Keratinocyte (primary cell): ENCODE results near the gene LMCD1. TPM values are rescaled to one million over a fixed set of nuclear protein-coding genes. Genes with fewer than 3 reads are reported as not detected.

Experiments
- DNase-seq: peaks from one replicate; pipeline ENCODE4 v3.0.0-alpha.2; 2011; ENCODE audit warnings: low read depth, missing footprints, low spot score
- FAIRE-seq: peaks from 2 replicates; lab custom pipeline; 2011; peaks lifted over from hg19 to GRCh38; lab: Jason Lieb, UNC
- H2AFZ ChIP-seq: 2 replicates; pipeline ENCODE4 v1.6.0; 2012; ENCODE audit warnings: low read length, control low read depth, inconsistent platforms; ENCODE audit not compliant: control insufficient read depth
- H3K27ac ChIP-seq: 2 replicates; pipeline ENCODE4 v1.5.1; 2011; ENCODE audit warnings: low read length; ENCODE audit not compliant: control insufficient read depth, insufficient read depth
- H3K27me3 ChIP-seq: 3 replicates; pipeline ENCODE4 v1.6.0; 2011; ENCODE audit warnings: low read length; ENCODE audit not compliant: control insufficient read depth, insufficient read depth; ENCODE audit errors: extremely low read depth
- H3K36me3 ChIP-seq, 2 experiments: 2 replicates in 1 of 2; 3 replicates in 1 of 2; pipeline ENCODE4 v1.5.1; 2011; ENCODE audit warnings: low read length in 2 of 2, mild to moderate bottlenecking in 1 of 2; ENCODE audit not compliant: control insufficient read depth in 2 of 2, insufficient read depth in 2 of 2; ENCODE audit errors: extremely low read depth in 1 of 2
- H3K4me1 ChIP-seq: 3 replicates; pipeline ENCODE4 v1.5.1; 2011; ENCODE audit warnings: low read length; ENCODE audit not compliant: control insufficient read depth, insufficient read depth; ENCODE audit errors: extremely low read depth
- H3K4me2 ChIP-seq: 3 replicates; pipeline ENCODE4 v1.6.0; 2011; ENCODE audit warnings: low read depth, low read length; ENCODE audit not compliant: control insufficient read depth, insufficient read depth; ENCODE audit errors: extremely low read depth
- H3K4me3 ChIP-seq, 3 experiments: fragments of 200-600 bp in 1 of 3; sonication (generic) in 1 of 3; 2 replicates in 2 of 3; 3 replicates in 1 of 3; pipeline ENCODE4 v1.5.1; 2011 to 2016; ENCODE audit warnings: low read length in 3 of 3, mild to moderate bottlenecking in 3 of 3, control low read depth in 2 of 3, inconsistent platforms in 1 of 3, low read depth in 1 of 3, mixed read lengths in 1 of 3, mixed run types in 1 of 3, moderate library complexity in 1 of 3; ENCODE audit not compliant: control insufficient read depth in 2 of 3, insufficient read depth in 2 of 3; ENCODE audit errors: extremely low read depth in 1 of 3
- H3K79me2 ChIP-seq: 2 replicates; pipeline ENCODE4 v1.6.0; 2012; ENCODE audit warnings: low read length; ENCODE audit not compliant: control insufficient read depth, insufficient read depth
- H3K9ac ChIP-seq: 3 replicates; pipeline ENCODE4 v1.6.0; 2011; ENCODE audit warnings: low read length; ENCODE audit not compliant: control insufficient read depth, insufficient read depth; ENCODE audit errors: extremely low read depth
- H3K9me1 ChIP-seq: 3 replicates; pipeline ENCODE4 v1.6.0; 2011; ENCODE audit warnings: low read length; ENCODE audit not compliant: control insufficient read depth, insufficient read depth; ENCODE audit errors: extremely low read depth
- H3K9me3 ChIP-seq: 2 replicates; pipeline ENCODE4 v1.5.1; 2012; ENCODE audit warnings: low read depth, low read length; ENCODE audit not compliant: control insufficient read depth
- H4K20me1 ChIP-seq: 3 replicates; pipeline ENCODE4 v1.6.0; 2011; ENCODE audit warnings: low read length; ENCODE audit not compliant: control insufficient read depth, insufficient read depth; ENCODE audit errors: extremely low read depth
- CTCF ChIP-seq, 3 experiments: IDR thresholded peaks in 1 of 3; conservative IDR thresholded peaks in 1 of 3; optimal IDR thresholded peaks in 1 of 3; 2 replicates in 2 of 3; 3 replicates in 1 of 3; pipeline versions ENCODE3 to v1.5.1; 2011; ENCODE audit warnings: low read length in 3 of 3, mild to moderate bottlenecking in 3 of 3, moderate library complexity in 2 of 3, control low read depth in 1 of 3, inconsistent platforms in 1 of 3; ENCODE audit not compliant: insufficient read depth in 2 of 3; ENCODE audit errors: extremely low read depth in 1 of 3
- EZH2 ChIP-seq: IDR thresholded peaks from one replicate; pipeline ENCODE4 v1.6.1; 2012; ENCODE audit warnings: inconsistent platforms, mild to moderate bottlenecking, low read length, moderate library complexity
- dilution Hi-C: fragments of 300-500 bp; cut with MboI; formaldehyde crosslinking; loops from one replicate; pipeline ENCODE4 v1.7.0; 2020; ENCODE audit warnings: low sequenced_read_pairs; ENCODE audit not compliant: extremely low pct_ligation_motif_present
- polyA plus RNA-seq, 5 experiments: library from polyadenylated mRNA; depleted of rRNA in 3 of 5; stranded (reverse) in 3 of 5; stranded (forward) in 1 of 5; unstranded in 1 of 5; fragments of >200 nt; gene quantifications; 1 replicate in 1 of 5; 2 replicates in 3 of 5; 3 replicates in 1 of 5; pipeline versions ENCODE4 v1.2.1 to v1.2.3, GENCODE V29; 2011 to 2012; ENCODE audit warnings: missing spikeins in 2 of 5, low read depth in 1 of 5, low replicate concordance in 1 of 5

LMCD1 gene
- polyA plus RNA-seq, 1 donor (not counting 4 experiments of a cell fraction or from before 2014, with no cell fraction given): 3.7 TPM

- dilution Hi-C loops: no loop called here
- Histone ChIP-seq H4K20me1 (no peaks in the 10 kb centered on the region), H3K36me3 (no peaks in the 10 kb centered on the region), H3K27me3 (no peaks in the 10 kb centered on the region), H3K4me2 (no peak overlapping the region), H2AFZ (no peak overlapping the region), H3K9ac (no peak overlapping the region), H3K9me3 (no peaks in the 10 kb centered on the region), H3K27ac (no peak overlapping the region), H3K4me3 (no peak overlapping the region), H3K79me2 (no peaks in the 10 kb centered on the region), H3K4me1 (peaks cover 3% of the 10 kb centered on the region), H3K9me1 (no peaks in the 10 kb centered on the region)
- DNase-seq (no peak), FAIRE-seq (no peak)
- TF ChIP-seq CTCF (optimal IDR thresholded peaks at IDR 0.05 in 1 of 3, IDR thresholded peaks at IDR 0.05 in 1 of 3, conservative IDR thresholded peaks at IDR 0.05 in 1 of 3; ENCODE audit: extremely low read depth in 1 of 3, insufficient read depth in 2 of 3, low read length in 3 of 3) (no peak), EZH2 (no peak)
Measured at GRCh38 chr3:8519774-8520448, 18.3 kb downstream of the LMCD1 start.

- Histone ChIP-seq H3K79me2 (no peaks in the 10 kb centered on the region), H2AFZ (no peak overlapping the region), H3K4me2 (no peak overlapping the region), H3K9me3 (no peaks in the 10 kb centered on the region), H3K9me1 (no peaks in the 10 kb centered on the region), H3K27me3 (no peaks in the 10 kb centered on the region), H3K9ac (no peak overlapping the region), H3K4me1 (peaks cover 7% of the 10 kb centered on the region), H3K36me3 (no peaks in the 10 kb centered on the region), H4K20me1 (no peaks in the 10 kb centered on the region), H3K4me3 (no peak overlapping the region), H3K27ac (no peak overlapping the region)
- dilution Hi-C loops: no loop called here
- DNase-seq (no peak), FAIRE-seq (no peak)
- no peak for TF ChIP-seq CTCF (optimal IDR thresholded peaks at IDR 0.05 in 1 of 3, IDR thresholded peaks at IDR 0.05 in 1 of 3, conservative IDR thresholded peaks at IDR 0.05 in 1 of 3; ENCODE audit: extremely low read depth in 1 of 3, insufficient read depth in 2 of 3, low read length in 3 of 3)
- no peak for TF ChIP-seq EZH2
Measured at GRCh38 chr3:8520816-8521403, 19.3 kb downstream of the LMCD1 start.
